Measurements from ENCODE around the gene MTFP1.
"Not testable (repeated sequence)": the region's sequence is repeated elsewhere in the genome, so short reads cannot be mapped to it uniquely, and the experiment has no call there.

The MTFP1 gene

GRCh38 chr22:30425616-30426387, at the start of gene MTFP1:
TSS of gene MTFP1 (plus strand) at chr22:30425768. CDS start at chr22:30425880, 112 bp downstream.
- no peak for DNase-seq

DNA sequence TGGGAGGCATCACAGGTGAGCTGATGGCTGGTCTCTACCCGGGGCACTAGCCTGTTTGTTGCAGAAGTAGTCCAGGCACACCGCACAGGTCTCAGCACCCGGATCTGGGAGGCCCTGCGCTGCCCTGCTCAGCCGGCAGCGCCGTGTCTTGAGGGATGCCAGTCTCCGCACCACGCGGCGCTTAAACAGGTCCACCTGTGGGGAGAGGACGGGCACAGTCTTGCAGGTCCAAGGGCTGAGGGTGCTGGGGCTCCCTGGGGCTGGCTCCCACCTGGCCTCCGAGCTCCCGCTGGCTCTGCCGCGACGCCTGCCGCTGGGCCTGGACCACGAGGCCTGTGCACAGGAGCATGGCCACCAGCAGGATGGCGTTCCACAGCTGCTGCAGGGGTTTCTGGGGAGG, 45.6 kb upstream of the MTFP1 start:
- DNase-seq: no peak

DNA sequence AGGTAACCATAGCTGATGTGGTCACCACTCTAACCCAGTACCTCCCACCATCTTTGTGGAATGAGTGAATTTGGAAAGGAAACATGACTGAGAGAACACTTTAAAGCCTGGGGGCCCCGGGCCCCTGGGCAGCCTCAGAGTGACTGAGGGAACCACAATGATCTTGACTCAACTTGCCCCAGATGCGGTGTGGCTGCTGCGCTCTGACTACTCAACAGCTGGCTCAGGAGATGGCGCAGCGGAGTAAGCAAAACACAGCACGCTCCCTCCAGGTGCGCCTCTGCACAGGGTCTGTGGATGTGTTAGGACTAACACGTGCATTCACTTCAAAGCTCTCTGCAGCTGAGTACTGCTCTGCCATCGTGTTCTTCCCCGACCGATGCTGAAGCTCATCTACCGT, 44.3 kb upstream of the MTFP1 start:
- no peak for DNase-seq

- DNase-seq: no peak
These were observed 43.2 kb upstream of the MTFP1 start for GRCh38 chr22:30382340-30382739.

- DNase-seq: no peak
These were observed 42.5 kb upstream of the MTFP1 start for GRCh38 chr22:30383061-30383460.

GRCh38 chr22:30385942-30386341, 39.6 kb upstream of the MTFP1 start:
- DNase-seq: no peak

DNA sequence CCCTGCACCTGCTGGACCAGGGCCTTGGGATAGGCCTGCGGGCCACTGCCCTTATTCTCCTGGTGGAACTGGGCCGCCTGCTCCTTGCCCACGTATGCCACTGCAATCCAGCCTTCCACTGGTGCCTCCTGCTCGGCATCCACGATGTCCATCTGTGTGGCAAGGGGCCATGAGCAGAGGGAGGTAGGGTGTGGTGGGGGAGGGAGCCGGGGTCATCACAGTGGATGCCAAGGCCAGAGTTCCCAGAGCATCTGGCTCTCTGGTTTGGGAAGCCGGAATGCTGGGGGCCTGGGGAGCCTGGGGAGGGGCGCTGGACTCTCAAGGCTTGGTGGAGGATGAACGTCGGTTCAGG, 39.0 kb upstream of the MTFP1 start:
- no peak for DNase-seq

DNA sequence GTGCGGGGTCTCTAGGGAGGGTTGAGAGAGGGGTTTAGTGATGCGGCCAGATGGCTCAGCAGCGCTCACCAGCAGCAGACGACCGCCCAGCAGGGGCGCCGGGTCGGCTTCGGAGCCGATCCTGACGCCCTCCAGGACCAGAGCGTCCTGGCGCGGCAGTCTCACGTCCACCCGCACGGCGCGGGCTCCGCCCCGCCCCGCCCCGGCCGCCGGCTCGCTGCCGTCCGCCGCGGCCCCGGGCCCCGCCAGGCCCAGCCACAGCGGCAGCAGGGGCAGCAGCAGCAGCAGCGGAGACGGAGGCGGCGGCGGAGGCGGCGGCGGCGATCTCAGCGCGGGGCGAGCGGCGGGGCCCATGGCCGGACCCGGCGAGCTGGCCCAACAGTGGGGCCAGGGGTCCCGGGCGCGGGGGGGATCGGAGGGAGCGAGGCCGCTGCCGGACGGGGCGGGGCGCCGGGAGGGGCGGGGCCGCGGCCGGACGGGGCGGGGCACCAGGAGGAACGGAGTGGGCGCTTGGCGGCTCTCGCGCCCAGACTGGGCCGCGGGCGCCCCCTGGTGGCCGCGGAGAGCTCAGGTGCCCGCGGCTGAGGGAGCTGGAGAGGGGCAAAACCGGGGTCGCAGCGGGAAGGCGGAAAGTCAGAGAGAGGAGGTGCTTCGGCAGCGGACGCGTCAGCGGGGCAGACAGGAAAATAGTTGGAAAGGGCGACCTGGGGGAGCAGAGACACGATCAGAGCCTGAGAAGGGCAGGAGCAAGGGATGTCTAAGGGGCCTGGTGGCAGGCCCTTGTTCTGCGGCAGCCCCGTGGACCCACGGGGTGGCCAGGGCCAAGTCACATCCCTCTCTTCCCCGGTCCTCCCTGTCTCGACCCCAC, 38.4 kb upstream of the MTFP1 start, which contains the start of gene RNF215:
Gene RNF215, minus strand, starts transcription at position 452 of the 868 bp plus-strand sequence. Its CDS starts 98 bp downstream, at position 354.
- DNase-seq: no peak

- no peak for DNase-seq
These were observed 34.4 kb upstream of the MTFP1 start for GRCh38 chr22:30390974-30391691.

DNA sequence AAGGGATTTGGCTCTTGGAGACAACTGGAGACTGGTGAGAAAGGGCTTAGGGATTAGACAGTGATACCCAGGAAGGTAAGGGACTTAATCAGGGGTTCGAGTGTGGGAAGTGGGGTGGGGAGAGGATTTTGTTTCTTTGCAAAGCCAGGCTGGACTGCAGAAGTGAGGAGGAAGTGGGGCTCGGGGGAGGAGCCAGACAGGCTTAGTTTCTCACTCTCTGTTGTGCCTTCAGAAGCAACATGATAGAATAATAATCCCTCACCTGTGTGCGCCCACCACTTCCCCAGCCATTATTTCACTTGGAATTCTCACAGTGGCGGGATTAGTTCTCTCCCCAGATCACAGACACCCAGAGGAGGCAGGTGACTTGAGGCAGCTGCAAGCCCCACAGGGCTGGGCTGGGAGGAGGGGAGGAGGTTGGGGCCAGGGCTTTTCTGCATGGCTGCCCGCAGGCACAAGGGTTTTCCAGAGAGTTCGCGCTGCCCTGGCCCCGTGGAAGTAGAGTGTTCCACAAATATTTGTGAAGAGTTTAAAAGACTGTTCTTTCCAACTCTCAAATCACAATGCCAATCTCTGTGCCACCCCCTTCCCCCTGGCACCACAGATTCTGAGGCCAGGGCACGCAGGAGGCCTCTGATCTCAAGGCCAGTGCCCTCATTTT, 32.8 kb upstream of the MTFP1 start:
- DNase-seq: no peak

GRCh38 chr22:30393322-30393680, 32.3 kb upstream of the MTFP1 start:
- no peak for DNase-seq

DNA sequence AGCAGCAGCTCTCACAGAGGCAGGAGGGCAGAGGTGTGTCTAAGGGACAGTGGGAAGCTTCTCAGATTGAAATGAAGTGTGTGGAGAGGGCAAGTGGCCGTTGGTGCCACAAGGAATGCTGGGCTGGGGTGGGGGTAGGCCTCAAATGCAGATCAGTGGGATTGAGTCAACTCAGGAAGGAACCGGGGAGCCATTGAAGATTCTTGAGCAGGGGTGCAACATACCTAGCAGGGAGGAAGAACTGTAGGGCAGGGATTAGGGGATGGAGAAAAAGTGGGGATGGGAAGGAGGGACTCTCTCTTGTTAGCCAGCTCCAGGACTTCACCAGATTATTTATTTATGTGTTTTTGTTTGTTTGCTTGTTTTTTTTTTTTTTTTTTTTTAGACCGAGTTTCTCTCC, 31.7 kb upstream of the MTFP1 start:
- no peak for DNase-seq

- DNase-seq: no peak
These were observed 28.5 kb upstream of the MTFP1 start, which contains the start of gene SEC14L2 for GRCh38 chr22:30396871-30397655. TSS of gene SEC14L2 (plus strand) at chr22:30397018. CDS start at chr22:30397117, 99 bp downstream.

- DNase-seq: no peak
These were observed 27.6 kb upstream of the MTFP1 start for GRCh38 chr22:30397656-30398635.

DNA sequence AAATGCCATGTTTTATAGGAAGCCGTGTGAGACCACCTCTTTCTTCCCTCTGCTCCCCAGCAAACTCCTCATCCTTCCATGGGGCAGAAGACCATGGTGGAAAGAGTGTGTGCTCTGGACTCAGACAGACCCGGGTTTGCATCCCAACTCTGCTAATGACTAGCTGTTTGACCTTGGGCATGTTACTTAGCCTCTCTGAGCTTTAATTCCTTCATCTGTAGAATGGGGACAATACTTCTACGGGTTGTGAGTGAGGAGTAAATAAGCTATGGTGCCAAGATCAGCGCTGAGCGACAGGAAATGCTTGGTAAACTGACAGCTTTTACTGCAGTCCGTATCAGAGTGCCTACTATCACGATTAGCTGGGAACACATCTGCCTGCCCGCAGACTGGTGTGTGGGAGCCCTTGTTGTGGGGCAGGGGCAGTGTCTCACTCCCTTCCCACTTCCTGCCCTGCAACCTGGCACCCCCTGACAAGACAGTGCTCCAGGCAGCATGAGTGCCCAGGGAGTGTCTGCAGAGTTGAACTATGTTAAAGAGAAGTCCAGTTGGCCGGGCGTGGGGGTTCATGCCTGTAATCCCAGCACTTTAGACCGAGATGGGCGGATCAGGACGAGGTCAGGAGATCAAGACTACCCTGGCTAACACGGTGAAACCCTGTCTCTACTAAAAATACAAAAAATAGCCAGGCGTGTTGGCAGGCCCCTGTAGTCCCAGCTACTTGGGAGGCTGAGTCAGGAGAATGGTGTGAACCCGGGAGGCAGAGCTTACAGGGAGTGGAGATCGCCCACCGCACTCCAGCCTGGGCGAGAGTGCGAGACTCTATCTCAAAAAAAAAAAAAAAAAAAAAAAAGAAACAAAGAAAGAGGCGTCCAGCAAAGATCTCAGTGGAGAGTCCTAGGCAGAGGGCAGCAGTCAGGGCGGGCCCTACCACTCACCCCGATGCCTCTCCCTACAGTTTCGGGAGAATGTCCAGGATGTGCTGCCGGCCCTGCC, 26.6 kb upstream of the MTFP1 start:
- DNase-seq: no peak

GRCh38 chr22:30399718-30400117, 25.9 kb upstream of the MTFP1 start:
- no peak for DNase-seq

DNA sequence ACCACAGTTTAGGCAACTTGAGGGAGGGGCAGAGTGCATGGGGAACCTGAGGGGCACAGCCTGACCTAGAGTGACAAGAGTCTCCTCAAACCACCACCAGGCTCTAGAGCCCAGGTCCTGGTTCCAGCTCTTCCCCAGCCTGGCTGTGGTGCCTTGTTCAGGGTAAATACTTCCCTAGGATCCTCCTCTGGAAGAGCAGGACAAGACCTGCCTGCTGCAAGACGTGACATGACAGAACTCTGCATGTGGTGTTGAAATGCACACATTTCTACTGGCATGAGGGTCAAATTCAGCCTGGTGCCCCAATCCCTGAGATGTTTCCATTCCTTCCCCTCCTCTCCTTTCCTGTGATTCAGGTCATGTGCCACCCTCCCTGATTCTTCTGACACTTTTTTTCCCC, 25.4 kb upstream of the MTFP1 start:
- DNase-seq: no peak

GRCh38 chr22:30401024-30401423, 24.5 kb upstream of the MTFP1 start:
- not testable (repeated sequence) for DNase-seq

GRCh38 chr22:30402028-30402765, 23.4 kb upstream of the MTFP1 start:
- DNase-seq: no peak

All from NCI-H187 treated with DMSO at 0.1 percent for 48 hours (cell line).